CD8-positive, alpha-beta memory T cell (primary cell): ENCODE results near the gene CFAP210. TPM values are rescaled to one million over a fixed set of nuclear protein-coding genes. Genes with fewer than 3 reads are reported as not detected.
"Not testable (repeated sequence)": the region's sequence is repeated elsewhere in the genome, so short reads cannot be mapped to it uniquely, and the experiment has no call there.

Experiments used
- CTCF ChIA-PET: fragments of 350-600 bp; sonication (Branson Sonifier 250); formaldehyde crosslinking; loops from one replicate; lab custom pipeline; 2021; ENCODE audit warnings: antibody characterized with exemption; lab: Charles Lee
- POLR2A ChIA-PET: fragments of 350-600 bp; sonication (Branson Sonifier 250); formaldehyde crosslinking; loops from one replicate; lab custom pipeline; 2021; ENCODE audit warnings: antibody characterized with exemption; lab: Charles Lee
- DNase-seq, 5 donors: peaks; one replicate each; pipeline versions ENCODE4 v3.0.0 to v3.0.0-alpha.2; 2020 to 2022; ENCODE audit warnings: mixed read lengths in 1 of 5
- H3K27ac ChIP-seq: one replicate; pipeline ENCODE4 v1.7.0; 2013; ENCODE audit warnings: low read depth, mild to moderate bottlenecking, low read length, moderate library complexity
- H3K27me3 ChIP-seq: 2 replicates; pipeline ENCODE4 v1.7.0; 2013; ENCODE audit warnings: low read length, mild to moderate bottlenecking; ENCODE audit not compliant: insufficient read depth, poor library complexity, severe bottlenecking
- H3K36me3 ChIP-seq: 2 replicates; pipeline ENCODE4 v1.7.0; 2013; ENCODE audit warnings: mild to moderate bottlenecking, low read length, moderate library complexity; ENCODE audit not compliant: insufficient read depth
- H3K4me1 ChIP-seq: 2 replicates; pipeline ENCODE4 v1.7.0; 2013; ENCODE audit warnings: mild to moderate bottlenecking, low read length, moderate library complexity; ENCODE audit not compliant: insufficient read depth
- H3K4me3 ChIP-seq: 2 replicates; pipeline ENCODE4 v1.7.0; 2013; ENCODE audit warnings: mild to moderate bottlenecking, low read length
- H3K9me3 ChIP-seq: 2 replicates; pipeline ENCODE4 v1.7.0; 2013; ENCODE audit warnings: mild to moderate bottlenecking, low read length
- H3K27ac Mint-ChIP-seq, 8 donors: one replicate each; pipeline ENCODE4 v1.8.0; 2020 to 2021; ENCODE audit warnings: mixed read lengths in 8 of 8, mild to moderate bottlenecking in 6 of 8, inconsistent platforms in 3 of 8, moderate library complexity in 3 of 8
- H3K27me3 Mint-ChIP-seq, 2 donors: one replicate each; pipeline ENCODE4 v1.8.0; 2020 to 2021; ENCODE audit warnings: mixed read lengths in 2 of 2, mild to moderate bottlenecking in 1 of 2, moderate library complexity in 1 of 2
- H3K36me3 Mint-ChIP-seq, 3 donors: one replicate each; pipeline ENCODE4 v1.8.0; 2020 to 2021; ENCODE audit warnings: mixed read lengths in 3 of 3, inconsistent platforms in 1 of 3, mild to moderate bottlenecking in 1 of 3
- H3K4me1 Mint-ChIP-seq, 3 donors: one replicate each; pipeline ENCODE4 v1.8.0; 2020 to 2021; ENCODE audit warnings: mixed read lengths in 3 of 3, inconsistent platforms in 1 of 3, mild to moderate bottlenecking in 1 of 3
- H3K4me3 Mint-ChIP-seq, 7 donors: one replicate each; pipeline ENCODE4 v1.8.0; 2020 to 2021; ENCODE audit warnings: mixed read lengths in 7 of 7, mild to moderate bottlenecking in 6 of 7, moderate library complexity in 4 of 7, inconsistent platforms in 2 of 7
- H3K9me3 Mint-ChIP-seq, 5 donors: one replicate each; pipeline ENCODE4 v1.8.0; 2020 to 2022; ENCODE audit warnings: mixed read lengths in 5 of 5, mild to moderate bottlenecking in 3 of 5, moderate library complexity in 2 of 5, inconsistent platforms in 1 of 5
- polyA plus RNA-seq: library from polyadenylated mRNA; unstranded; fragments of 300-500 nt; fragmentation: Illumina TruSeq; gene quantifications from one replicate; pipeline ENCODE4 v1.2.3, GENCODE V29; 2021
- total RNA-seq, 2 experiments: library from RNA; stranded (reverse); gene quantifications; one replicate each; pipeline ENCODE4 v1.2.3, GENCODE V29; 2021

The CFAP210 gene
- total and polyA plus RNA-seq, 3 experiments from 2014 or later = 0.57 TPM; not detected in 2

- Histone ChIP-seq H3K4me3 (no peak overlapping the region), H3K4me1 (no peaks in the 10 kb centered on the region), H3K9me3 (no peaks in the 10 kb centered on the region), H3K36me3 (peaks cover 42% of the 10 kb centered on the region), H3K27ac (no peak overlapping the region), H3K27me3 (no peaks in the 10 kb centered on the region)
- ChIA-PET CTCF (no interaction called here), POLR2A (no interaction called here)
- H3K36me3 Mint-ChIP-seq = peaks cover 9 to 82% (median 30%) of the 10 kb centered on the region in 3 donors
- H3K9me3 Mint-ChIP-seq = no peaks in the 10 kb centered on the region
- H3K4me1 Mint-ChIP-seq = peaks cover 0 to 1% (median 0%) of the 10 kb centered on the region in 3 donors
- no peaks in the 10 kb centered on the region for H3K27me3 Mint-ChIP-seq
- no peak for DNase-seq
- no peak overlapping the region for H3K27ac Mint-ChIP-seq
- no peak overlapping the region for H3K4me3 Mint-ChIP-seq
Measured at GRCh38 chr2:169609264-169609663, 84.9 kb downstream of the CFAP210 start.

GRCh38 chr2:169599568-169599967, 94.6 kb downstream of the CFAP210 start:
- Mint-ChIP-seq H3K36me3 (peaks cover 0 to 30% (median 3%) of the 10 kb centered on the region in 3 donors), H3K27ac (peak overlapping the region in 1 of 8 donors; percentile 33), H3K9me3 (no peaks in the 10 kb centered on the region), H3K4me1 (peaks cover 31 to 67% (median 52%) of the 10 kb centered on the region in 3 donors), H3K4me3 (no peak overlapping the region), H3K27me3 (no peaks in the 10 kb centered on the region)
- Histone ChIP-seq H3K9me3 (no peaks in the 10 kb centered on the region), H3K27me3 (no peaks in the 10 kb centered on the region), H3K4me1 (peaks cover 10% of the 10 kb centered on the region), H3K4me3 (no peak overlapping the region), H3K36me3 (no peaks in the 10 kb centered on the region), H3K27ac (no peak overlapping the region)
- POLR2A ChIA-PET = no interaction called here
- DNase-seq = no peak
- CTCF ChIA-PET = interaction anchor here (1.2 kb wide), 1 partner anchor 14 kb away, joined by 3 read pairs; no protein-coding TSS in a partner anchor

GRCh38 chr2:169598982-169599381, 95.2 kb downstream of the CFAP210 start:
- no peaks in the 10 kb centered on the region for H3K9me3 ChIP-seq
- no peak for DNase-seq
- peaks cover 31 to 69% (median 58%) of the 10 kb centered on the region in 3 donors for H3K4me1 Mint-ChIP-seq
- H3K36me3 ChIP-seq = no peaks in the 10 kb centered on the region
- no peak overlapping the region for H3K27ac ChIP-seq
- no peaks in the 10 kb centered on the region for H3K27me3 ChIP-seq
- H3K9me3 Mint-ChIP-seq = no peaks in the 10 kb centered on the region
- no peak overlapping the region for H3K27ac Mint-ChIP-seq
- no peak overlapping the region for H3K4me3 Mint-ChIP-seq
- H3K4me3 ChIP-seq = no peak overlapping the region
- peaks cover 0 to 25% (median 2%) of the 10 kb centered on the region in 3 donors for H3K36me3 Mint-ChIP-seq
- H3K27me3 Mint-ChIP-seq = no peaks in the 10 kb centered on the region
- peaks cover 10% of the 10 kb centered on the region for H3K4me1 ChIP-seq
- CTCF ChIA-PET = interaction anchor here (1.2 kb wide), 1 partner anchor 14 kb away, joined by 3 read pairs; no protein-coding TSS in a partner anchor
- POLR2A ChIA-PET = no interaction called here

GRCh38 chr2:169596546-169596945, 97.7 kb downstream of the CFAP210 start:
- H3K36me3 ChIP-seq, H3K27ac ChIP-seq, H3K27me3 Mint-ChIP-seq, H3K4me3 ChIP-seq, H3K9me3 Mint-ChIP-seq, H3K9me3 ChIP-seq, H3K4me3 Mint-ChIP-seq, H3K27me3 ChIP-seq, H3K4me1 ChIP-seq, CTCF ChIA-PET, DNase-seq: not testable (repeated sequence)
- Mint-ChIP-seq H3K27ac (peak overlapping the region in 1 of 8 donors; percentile 87), H3K36me3 (peaks cover 0 to 23% (median 0%) of the 10 kb centered on the region in 3 donors), H3K4me1 (peaks cover 34 to 65% (median 63%) of the 10 kb centered on the region in 3 donors)
- POLR2A ChIA-PET = interaction anchor here (1.4 kb wide), 1 partner anchor 12 kb away, joined by 4 read pairs; no protein-coding TSS in a partner anchor

Other genes starting within 250 kb of the CFAP210 start
- 1 to 10 TPM; 3.8 to 4.8 TPM for gene BBS5, start 214.9 kb downstream of the CFAP210 start, total RNA-seq
- 0.94 TPM for gene BBS5, start 214.9 kb downstream of the CFAP210 start, polyA plus RNA-seq
- gene KLHL41, start 184.7 kb downstream of the CFAP210 start, total RNA-seq = under 1 TPM; 0.22 to 0.27 TPM
- not detected for gene KLHL41, start 184.7 kb downstream of the CFAP210 start, polyA plus RNA-seq
- 10 to 100 TPM; 53.8 to 55.7 TPM for gene FASTKD1, start 120.5 kb downstream of the CFAP210 start, total RNA-seq
- gene FASTKD1, start 120.5 kb downstream of the CFAP210 start, polyA plus RNA-seq = 16.4 TPM
- gene PPIG, start 110.1 kb downstream of the CFAP210 start, total RNA-seq = 10 to 100 TPM; 60.7 to 65.7 TPM
- gene PPIG, start 110.1 kb downstream of the CFAP210 start, polyA plus RNA-seq = 87.2 TPM
- 1 to 10 TPM; 4.9 to 6.3 TPM for gene PHOSPHO2, start 64 bp upstream of the CFAP210 start, total RNA-seq
- gene PHOSPHO2, start 64 bp upstream of the CFAP210 start, polyA plus RNA-seq = 4.5 TPM
- gene KLHL23, start 39.4 kb upstream of the CFAP210 start, total RNA-seq = 10 to 100 TPM; 11.4 to 12.0 TPM
- 2.0 TPM for gene KLHL23, start 39.4 kb upstream of the CFAP210 start, polyA plus RNA-seq
- 100 to 1,000 TPM; 101 to 113 TPM for gene SSB, start 104.5 kb upstream of the CFAP210 start, total RNA-seq
- gene SSB, start 104.5 kb upstream of the CFAP210 start, polyA plus RNA-seq = 153 TPM
- gene METTL5, start 130.5 kb upstream of the CFAP210 start, total RNA-seq = 100 to 1,000 TPM in 1 of 2 experiments, 10 to 100 TPM in 1; 93.0 to 100 TPM
- 116 TPM for gene METTL5, start 130.5 kb upstream of the CFAP210 start, polyA plus RNA-seq
- gene UBR3, start 133.0 kb upstream of the CFAP210 start, total RNA-seq = 10 to 100 TPM; 21.9 to 22.1 TPM
- gene UBR3, start 133.0 kb upstream of the CFAP210 start, polyA plus RNA-seq = 8.5 TPM